K562 (cell line): Measurements from ENCODE around the gene SHISA7. TPM values are rescaled to one million over a fixed set of nuclear protein-coding genes. Genes with fewer than 3 reads are reported as not detected.

Source experiments
- ATF1 ChIP-seq, 2 experiments: fragments of 450-650 bp in 1 of 2; IDR thresholded peaks; 2 replicates each; pipeline ENCODE4 v1.6.1; 2016; ENCODE audit warnings: missing compliant biosample characterization in 1 of 2, missing genetic modification characterization in 1 of 2
- ELF2 ChIP-seq: fragments of 250-450 bp; sonication (Bioruptor Pico); IDR thresholded peaks from 2 replicates; pipeline ENCODE4 v1.5.0; 2021; ENCODE audit warnings: mild to moderate bottlenecking
- KDM4B ChIP-seq, 2 experiments: fragments of 450-650 bp in 1 of 2; sonication (generic) in 1 of 2; IDR thresholded peaks; 2 replicates each; pipeline ENCODE4 v1.6.1; 2016 to 2017; ENCODE audit warnings: borderline replicate concordance in 2 of 2, antibody characterized with exemption in 1 of 2, low read depth in 1 of 2, mild to moderate bottlenecking in 1 of 2
- NONO ChIP-seq, 2 experiments: fragments of 200-400 bp in 1 of 2; fragments of 450-650 bp in 1 of 2; formaldehyde crosslinking in 1 of 2; IDR thresholded peaks; 2 replicates each; pipeline ENCODE4 v1.6.1; 2017; ENCODE audit warnings: low read depth in 2 of 2, mild to moderate bottlenecking in 2 of 2, moderate library complexity in 2 of 2, low read length in 1 of 2
- PCBP1 ChIP-seq: fragments of 200-400 bp; formaldehyde crosslinking; IDR thresholded peaks from 2 replicates; pipeline ENCODE4 v1.6.1; 2018; ENCODE audit warnings: mild to moderate bottlenecking, low read depth, low read length; ENCODE audit not compliant: poor library complexity, severe bottlenecking
- PHB ChIP-seq: fragments of 250-450 bp; sonication (Bioruptor Pico); IDR thresholded peaks from 2 replicates; pipeline ENCODE4 v1.5.0; 2021
- POLR2G ChIP-seq: fragments of 200-400 bp; formaldehyde crosslinking; IDR thresholded peaks from 2 replicates; pipeline ENCODE4 v1.6.1; 2017; ENCODE audit warnings: low read depth, mild to moderate bottlenecking, antibody characterized with exemption, low read length, moderate library complexity
- SMAD4 ChIP-seq: fragments of 250-450 bp; sonication (Bioruptor Pico); conservative IDR thresholded peaks from 2 replicates; pipeline ENCODE4 v1.8.0; 2021; ENCODE audit warnings: inconsistent platforms, mild to moderate bottlenecking, moderate library complexity
- SUPT5H ChIP-seq: fragments of 450-650 bp; IDR thresholded peaks from 2 replicates; pipeline ENCODE4 v1.6.1; 2016
- TAF1 ChIP-seq: IDR thresholded peaks from 2 replicates; pipeline ENCODE4 v1.6.1; 2011; ENCODE audit warnings: mild to moderate bottlenecking, low read length, moderate library complexity; ENCODE audit not compliant: insufficient read depth, control insufficient read depth, severe bottlenecking; ENCODE audit errors: extremely low read depth
- TBP ChIP-seq: optimal IDR thresholded peaks from 2 replicates; pipeline ENCODE3; 2011; ENCODE audit warnings: low read depth, low read length, improper control_type of control experiment
- ZBTB8A ChIP-seq: fragments of 450-650 bp; IDR thresholded peaks from 2 replicates; pipeline ENCODE4 v1.6.1; 2018; ENCODE audit warnings: mild to moderate bottlenecking, moderate library complexity; ENCODE audit not compliant: partially characterized antibody
- ZNF75A ChIP-seq: fragments of 450-650 bp; formaldehyde crosslinking; IDR thresholded peaks from 2 replicates; pipeline ENCODE4 v1.4.0; 2020; ENCODE audit warnings: mild to moderate bottlenecking
- ZNF780A ChIP-seq: fragments of 250-450 bp; sonication (Bioruptor Pico); IDR thresholded peaks from 2 replicates; pipeline ENCODE4 v1.5.0; 2021; ENCODE audit warnings: mild to moderate bottlenecking
- ZZZ3 ChIP-seq: fragments of 450-650 bp; IDR thresholded peaks from 2 replicates; pipeline ENCODE4 v1.6.1; 2016; ENCODE audit warnings: antibody characterized with exemption, mild to moderate bottlenecking, moderate library complexity
- polyA plus RNA-seq, 8 experiments: library from polyadenylated mRNA; depleted of rRNA in 4 of 8; stranded (reverse) in 5 of 8; unstranded in 3 of 8; fragments of >200 nt; fragmentation: Nextera tagmentation in 2 of 8; fragmentation: Illumina TruSeq in 1 of 8; extraction: Ambion mirVana in 2 of 8; extraction: Trizol in 1 of 8; gene quantifications; 2 replicates each; pipeline versions ENCODE4 v1.2.1 to v1.2.3, GENCODE V29; 2011 to 2014; ENCODE audit warnings: inconsistent platforms in 1 of 8, missing spikeins in 1 of 8
- total RNA-seq, 7 experiments: library from RNA; depleted of rRNA in 6 of 7; stranded (reverse); fragments of >200 nt in 6 of 7; fragmentation: Illumina TruSeq in 2 of 7; extraction: Trizol in 2 of 7; gene quantifications; 2 replicates each; pipeline versions ENCODE4 v1.2.1 to v1.2.3, GENCODE V29; 2011 to 2021; ENCODE audit warnings: low replicate concordance in 1 of 7
- TF ChIP-seq, protein P1 (sequence below): sonication (generic); formaldehyde crosslinking; IDR thresholded peaks from 2 replicates; pipeline ENCODE4 v1.8.0; 2023; ENCODE audit warnings: mild to moderate bottlenecking, missing genetic modification reagents
- TF ChIP-seq, protein P2 (sequence below): fragments of 250-450 bp; sonication (Bioruptor Pico); IDR thresholded peaks from 2 replicates; pipeline ENCODE4 v1.5.0; 2021; ENCODE audit warnings: mild to moderate bottlenecking, borderline replicate concordance
- TF ChIP-seq, protein P3 (sequence below), 2 experiments: fragments of 450-650 bp; IDR thresholded peaks; 2 replicates each; pipeline ENCODE4 v1.6.1; 2016

Gene SHISA7
- total and polyA plus RNA-seq, 9 of the 15 experiments (the other 6 are each of a cell fraction or from before 2014, with no cell fraction given): 0.01 to 0.40 (median 0.07) TPM

DNA sequence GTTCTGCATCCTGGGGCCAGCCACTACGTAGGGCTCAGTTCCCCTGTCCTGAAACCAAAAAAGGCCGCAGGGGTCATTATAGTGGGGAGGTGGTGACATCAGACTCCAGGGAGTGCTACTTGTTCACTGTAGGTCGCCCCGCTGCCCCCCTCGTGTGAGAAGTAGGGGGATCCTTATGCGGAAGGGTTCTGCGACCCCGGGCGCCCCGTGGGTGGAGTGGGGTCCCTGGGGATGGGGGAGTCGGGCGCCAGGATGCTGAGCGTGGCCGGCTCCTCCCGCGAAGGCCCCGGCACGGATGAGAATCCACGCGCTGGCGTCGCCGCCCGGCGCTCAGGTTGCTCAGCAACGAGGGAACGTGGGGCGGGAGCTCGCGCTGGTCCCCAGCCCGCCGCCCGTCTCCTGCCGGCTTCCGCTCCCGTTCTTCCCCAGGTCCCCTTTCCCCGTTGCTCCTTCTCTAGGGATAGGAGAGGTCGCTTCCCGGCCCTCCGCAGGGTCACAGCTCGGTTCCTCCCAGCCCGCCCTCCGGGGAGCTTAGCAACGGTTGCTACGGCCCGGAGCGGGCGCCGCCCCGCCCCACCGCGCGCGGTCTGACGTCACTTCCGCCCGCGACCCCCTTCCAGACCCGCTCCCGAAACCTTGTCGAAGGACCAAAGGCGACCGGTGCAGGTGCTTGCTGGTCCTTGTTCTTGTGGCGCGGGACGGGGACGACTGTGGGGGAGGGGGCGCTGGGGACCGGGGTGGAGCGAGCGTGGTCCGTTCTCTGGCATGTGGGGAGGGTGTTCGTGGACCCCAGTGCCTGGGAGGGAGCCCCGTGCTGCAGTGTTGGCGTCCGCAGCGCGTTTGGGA lies 41.7 kb upstream of the SHISA7 start, which contains the start of gene NAT14 (continued):
- TF ChIP-seq, protein P1, sequence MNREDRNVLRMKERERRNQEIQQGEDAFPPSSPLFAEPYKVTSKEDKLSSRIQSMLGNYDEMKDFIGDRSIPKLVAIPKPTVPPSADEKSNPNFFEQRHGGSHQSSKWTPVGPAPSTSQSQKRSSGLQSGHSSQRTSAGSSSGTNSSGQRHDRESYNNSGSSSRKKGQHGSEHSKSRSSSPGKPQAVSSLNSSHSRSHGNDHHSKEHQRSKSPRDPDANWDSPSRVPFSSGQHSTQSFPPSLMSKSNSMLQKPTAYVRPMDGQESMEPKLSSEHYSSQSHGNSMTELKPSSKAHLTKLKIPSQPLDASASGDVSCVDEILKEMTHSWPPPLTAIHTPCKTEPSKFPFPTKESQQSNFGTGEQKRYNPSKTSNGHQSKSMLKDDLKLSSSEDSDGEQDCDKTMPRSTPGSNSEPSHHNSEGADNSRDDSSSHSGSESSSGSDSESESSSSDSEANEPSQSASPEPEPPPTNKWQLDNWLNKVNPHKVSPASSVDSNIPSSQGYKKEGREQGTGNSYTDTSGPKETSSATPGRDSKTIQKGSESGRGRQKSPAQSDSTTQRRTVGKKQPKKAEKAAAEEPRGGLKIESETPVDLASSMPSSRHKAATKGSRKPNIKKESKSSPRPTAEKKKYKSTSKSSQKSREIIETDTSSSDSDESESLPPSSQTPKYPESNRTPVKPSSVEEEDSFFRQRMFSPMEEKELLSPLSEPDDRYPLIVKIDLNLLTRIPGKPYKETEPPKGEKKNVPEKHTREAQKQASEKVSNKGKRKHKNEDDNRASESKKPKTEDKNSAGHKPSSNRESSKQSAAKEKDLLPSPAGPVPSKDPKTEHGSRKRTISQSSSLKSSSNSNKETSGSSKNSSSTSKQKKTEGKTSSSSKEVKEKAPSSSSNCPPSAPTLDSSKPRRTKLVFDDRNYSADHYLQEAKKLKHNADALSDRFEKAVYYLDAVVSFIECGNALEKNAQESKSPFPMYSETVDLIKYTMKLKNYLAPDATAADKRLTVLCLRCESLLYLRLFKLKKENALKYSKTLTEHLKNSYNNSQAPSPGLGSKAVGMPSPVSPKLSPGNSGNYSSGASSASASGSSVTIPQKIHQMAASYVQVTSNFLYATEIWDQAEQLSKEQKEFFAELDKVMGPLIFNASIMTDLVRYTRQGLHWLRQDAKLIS (CRISPR knock-in tag): 0 out of 2 replicates have a peak, but pooled peaks have one; percentile 20
- TF ChIP-seq SMAD4 (CRISPR knock-in tag) (no peak), SUPT5H (peak; percentile 69), TAF1 (peak; percentile 37), ZZZ3 (no peak), ZNF780A (0 out of 2 replicates have a peak, but pooled peaks have one; percentile 17), NONO (IDR thresholded peaks at IDR 0.05; ENCODE audit: low read depth in 2 of 2, low read length in 1 of 2) (0 out of 4 replicates have a peak, but pooled peaks of 1 of the 2 experiments have one; percentile 25), PCBP1 (peak; percentile 42), ELF2 (CRISPR knock-in tag) (peak; percentile 34; the same call in 1 of the 2 replicates), ZBTB8A (no peak), ZNF75A (CRISPR knock-in tag) (no peak), PHB (CRISPR knock-in tag) (peak; percentile 82; the same call in 1 of the 2 replicates), TBP (peak; percentile 21), ATF1 (CRISPR knock-in tag; IDR thresholded peaks at IDR 0.05) (peak; percentile 69), ATF1 (tag; IDR thresholded peaks at IDR 0.05) (peak; percentile 93), POLR2G (peak; percentile 70), KDM4B (IDR thresholded peaks at IDR 0.05; ENCODE audit: borderline replicate concordance in 2 of 2, low read depth in 1 of 2) (0 out of 4 replicates have a peak, but pooled peaks of 1 of the 2 experiments have one; percentile 18)
- TF ChIP-seq, protein P2, sequence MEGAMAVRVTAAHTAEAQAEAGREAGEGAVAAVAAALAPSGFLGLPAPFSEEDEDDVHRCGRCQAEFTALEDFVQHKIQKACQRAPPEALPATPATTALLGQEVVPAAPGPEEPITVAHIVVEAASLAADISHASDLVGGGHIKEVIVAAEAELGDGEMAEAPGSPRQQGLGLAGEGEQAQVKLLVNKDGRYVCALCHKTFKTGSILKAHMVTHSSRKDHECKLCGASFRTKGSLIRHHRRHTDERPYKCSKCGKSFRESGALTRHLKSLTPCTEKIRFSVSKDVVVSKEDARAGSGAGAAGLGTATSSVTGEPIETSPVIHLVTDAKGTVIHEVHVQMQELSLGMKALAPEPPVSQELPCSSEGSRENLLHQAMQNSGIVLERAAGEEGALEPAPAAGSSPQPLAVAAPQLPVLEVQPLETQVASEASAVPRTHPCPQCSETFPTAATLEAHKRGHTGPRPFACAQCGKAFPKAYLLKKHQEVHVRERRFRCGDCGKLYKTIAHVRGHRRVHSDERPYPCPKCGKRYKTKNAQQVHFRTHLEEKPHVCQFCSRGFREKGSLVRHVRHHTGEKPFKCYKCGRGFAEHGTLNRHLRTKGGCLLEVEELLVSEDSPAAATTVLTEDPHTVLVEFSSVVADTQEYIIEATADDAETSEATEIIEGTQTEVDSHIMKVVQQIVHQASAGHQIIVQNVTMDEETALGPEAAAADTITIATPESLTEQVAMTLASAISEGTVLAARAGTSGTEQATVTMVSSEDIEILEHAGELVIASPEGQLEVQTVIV (CRISPR knock-in tag): 0 out of 2 replicates have a peak, but pooled peaks have one; percentile 44
- TF ChIP-seq, protein P3, sequence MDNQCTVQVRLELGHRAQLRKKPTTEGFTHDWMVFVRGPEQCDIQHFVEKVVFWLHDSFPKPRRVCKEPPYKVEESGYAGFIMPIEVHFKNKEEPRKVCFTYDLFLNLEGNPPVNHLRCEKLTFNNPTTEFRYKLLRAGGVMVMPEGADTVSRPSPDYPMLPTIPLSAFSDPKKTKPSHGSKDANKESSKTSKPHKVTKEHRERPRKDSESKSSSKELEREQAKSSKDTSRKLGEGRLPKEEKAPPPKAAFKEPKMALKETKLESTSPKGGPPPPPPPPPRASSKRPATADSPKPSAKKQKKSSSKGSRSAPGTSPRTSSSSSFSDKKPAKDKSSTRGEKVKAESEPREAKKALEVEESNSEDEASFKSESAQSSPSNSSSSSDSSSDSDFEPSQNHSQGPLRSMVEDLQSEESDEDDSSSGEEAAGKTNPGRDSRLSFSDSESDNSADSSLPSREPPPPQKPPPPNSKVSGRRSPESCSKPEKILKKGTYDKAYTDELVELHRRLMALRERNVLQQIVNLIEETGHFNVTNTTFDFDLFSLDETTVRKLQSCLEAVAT (IDR thresholded peaks at IDR 0.05): no peak
